Stimulated activated CD8-positive, alpha-beta memory T cell treated with anti-CD3 and anti-CD28 coated beads, Interleukin-12 subunit alpha, Interleukin-12 subunit beta, amount 100 ng/mL, for 24 hours (primary cell): Measurements from ENCODE around the gene RBM20.

Experiments
- DNase-seq: peaks from one replicate; pipeline ENCODE4 v3.0.0-alpha.2; 2020; ENCODE audit errors: extremely low read depth

Gene RBM20

GRCh38 chr10:110737886-110738634 lies 93.9 kb downstream of the RBM20 start:
- no peak for DNase-seq

- DNase-seq, result no peak
These were observed 95.7 kb downstream of the RBM20 start for GRCh38 chr10:110739811-110740271.

GRCh38 chr10:110742801-110743200 lies 98.7 kb downstream of the RBM20 start:
- no peak for DNase-seq

GRCh38 chr10:110744782-110745181 lies 100.6 kb downstream of the RBM20 start:
- DNase-seq, result no peak

- DNase-seq, result no peak
These were observed 102.2 kb downstream of the RBM20 start for GRCh38 chr10:110746254-110746826.

- no peak for DNase-seq
These were observed 103.0 kb downstream of the RBM20 start for GRCh38 chr10:110746969-110747608.

- no peak for DNase-seq
These were observed 103.7 kb downstream of the RBM20 start for GRCh38 chr10:110747609-110748464.

- DNase-seq, result no peak
These were observed 104.8 kb downstream of the RBM20 start for GRCh38 chr10:110748970-110749369.

GRCh38 chr10:110750931-110751330 lies 106.8 kb downstream of the RBM20 start:
- no peak for DNase-seq

GRCh38 chr10:110751850-110752249 lies 107.7 kb downstream of the RBM20 start:
- no peak for DNase-seq

GRCh38 chr10:110753462-110753861 lies 109.3 kb downstream of the RBM20 start:
- DNase-seq, result no peak

- DNase-seq, result no peak
These were observed 110.4 kb downstream of the RBM20 start for GRCh38 chr10:110754375-110755105.

- no peak for DNase-seq
These were observed 111.6 kb downstream of the RBM20 start for GRCh38 chr10:110755781-110756180.

GRCh38 chr10:110756876-110757275 lies 112.7 kb downstream of the RBM20 start:
- no peak for DNase-seq

GRCh38 chr10:110757586-110757985 lies 113.5 kb downstream of the RBM20 start:
- DNase-seq, result no peak

- no peak for DNase-seq
These were observed 114.1 kb downstream of the RBM20 start for GRCh38 chr10:110758128-110758765.

GRCh38 chr10:110758898-110759297 lies 114.8 kb downstream of the RBM20 start:
- no peak for DNase-seq

- no peak for DNase-seq
These were observed 115.4 kb downstream of the RBM20 start for GRCh38 chr10:110759523-110759922.

GRCh38 chr10:110762109-110762848 lies 118.1 kb downstream of the RBM20 start:
- no peak for DNase-seq

GRCh38 chr10:110762849-110763211 lies 118.7 kb downstream of the RBM20 start:
- DNase-seq, result no peak
